GM18511 (cell line): Measurements from ENCODE around the gene GRK2.

Source experiments
- ATAC-seq: cut with Tn5 transposase; IDR thresholded peaks from one replicate; pipeline ENCODE4 v1.9.1; 2021; ENCODE audit warnings: mild to moderate bottlenecking, moderate library complexity; ENCODE audit not compliant: unreplicated experiment

Gene GRK2

GRCh38 chr11:67269401-67270255 lies 3.4 kb downstream of the GRK2 start:
- no peak for ATAC-seq

GRCh38 chr11:67270256-67271204 lies 4.3 kb downstream of the GRK2 start:
- ATAC-seq = no peak

GRCh38 chr11:67271205-67271540 lies 4.9 kb downstream of the GRK2 start:
- ATAC-seq = no peak

GRCh38 chr11:67271541-67272284 lies 5.4 kb downstream of the GRK2 start:
- no peak for ATAC-seq

- no peak for ATAC-seq
Observed at GRCh38 chr11:67272327-67273259, 6.3 kb downstream of the GRK2 start.

GRCh38 chr11:67273260-67273990 lies 7.2 kb downstream of the GRK2 start:
- no peak for ATAC-seq

- ATAC-seq = no peak
Observed at GRCh38 chr11:67274768-67275605, 8.7 kb downstream of the GRK2 start.

GRCh38 chr11:67275606-67276409 lies 9.5 kb downstream of the GRK2 start:
- ATAC-seq = no peak

GRCh38 chr11:67276781-67277230 lies 10.5 kb downstream of the GRK2 start:
- peak; percentile 25 for ATAC-seq

GRCh38 chr11:67277231-67277961 lies 11.1 kb downstream of the GRK2 start:
- ATAC-seq = peak; percentile 91

- no peak for ATAC-seq
Observed at GRCh38 chr11:67278135-67278938, 12.1 kb downstream of the GRK2 start.

GRCh38 chr11:67278939-67279588 lies 12.8 kb downstream of the GRK2 start:
- ATAC-seq = no peak

- no peak for ATAC-seq
Observed at GRCh38 chr11:67279589-67280340, 13.5 kb downstream of the GRK2 start.

- ATAC-seq = no peak
Observed at GRCh38 chr11:67280341-67280787, 14.1 kb downstream of the GRK2 start.
